Measurements from ENCODE around the gene KCNB1. TPM values are rescaled to one million over a fixed set of nuclear protein-coding genes. Genes with fewer than 3 reads are reported as not detected.
A peak's percentile ranks its signal among the peaks of the same experiment; 100 is the strongest.

Gene KCNB1
- total RNA-seq, 1 donor from 2014 or later: not detected

DNA sequence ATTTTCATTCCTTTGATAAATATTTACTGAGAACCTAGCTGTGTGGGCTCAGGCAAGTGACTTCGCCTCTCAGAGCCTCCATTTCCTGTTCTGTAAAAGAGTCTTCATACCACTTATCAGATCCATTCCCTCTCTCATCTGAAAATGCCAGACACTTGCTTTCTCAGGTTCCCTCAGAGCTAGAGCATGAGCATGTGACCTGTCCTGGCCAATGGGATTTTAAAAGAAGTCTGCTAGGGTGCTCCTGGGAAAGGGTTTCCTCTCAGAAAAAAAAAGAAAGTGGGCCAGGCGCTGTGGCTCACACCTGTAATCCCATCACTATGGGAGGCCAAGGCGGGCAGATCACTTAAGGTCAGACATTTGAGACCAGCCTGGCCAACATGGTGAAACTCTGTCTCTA lies 5.3 kb downstream of the KCNB1 start:
- H3K27me3 ChIP-seq (ENCODE audit: control insufficient read depth, insufficient read depth, low read length): no peaks in the 10 kb centered on the region
- no peak for FAIRE-seq
- DNase-seq (ENCODE audit: low read depth): no peak
- no peak overlapping the region for H3K4me3 ChIP-seq (ENCODE audit: low read depth, low read length)
- TF ChIP-seq, protein P1, sequence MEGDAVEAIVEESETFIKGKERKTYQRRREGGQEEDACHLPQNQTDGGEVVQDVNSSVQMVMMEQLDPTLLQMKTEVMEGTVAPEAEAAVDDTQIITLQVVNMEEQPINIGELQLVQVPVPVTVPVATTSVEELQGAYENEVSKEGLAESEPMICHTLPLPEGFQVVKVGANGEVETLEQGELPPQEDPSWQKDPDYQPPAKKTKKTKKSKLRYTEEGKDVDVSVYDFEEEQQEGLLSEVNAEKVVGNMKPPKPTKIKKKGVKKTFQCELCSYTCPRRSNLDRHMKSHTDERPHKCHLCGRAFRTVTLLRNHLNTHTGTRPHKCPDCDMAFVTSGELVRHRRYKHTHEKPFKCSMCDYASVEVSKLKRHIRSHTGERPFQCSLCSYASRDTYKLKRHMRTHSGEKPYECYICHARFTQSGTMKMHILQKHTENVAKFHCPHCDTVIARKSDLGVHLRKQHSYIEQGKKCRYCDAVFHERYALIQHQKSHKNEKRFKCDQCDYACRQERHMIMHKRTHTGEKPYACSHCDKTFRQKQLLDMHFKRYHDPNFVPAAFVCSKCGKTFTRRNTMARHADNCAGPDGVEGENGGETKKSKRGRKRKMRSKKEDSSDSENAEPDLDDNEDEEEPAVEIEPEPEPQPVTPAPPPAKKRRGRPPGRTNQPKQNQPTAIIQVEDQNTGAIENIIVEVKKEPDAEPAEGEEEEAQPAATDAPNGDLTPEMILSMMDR (IDR thresholded peaks at IDR 0.05; ENCODE audit: insufficient read depth, low read length, severe bottlenecking): no peak
- no peaks in the 10 kb centered on the region for H3K36me3 ChIP-seq (ENCODE audit: control insufficient read depth, insufficient read depth, low read length)

DNA sequence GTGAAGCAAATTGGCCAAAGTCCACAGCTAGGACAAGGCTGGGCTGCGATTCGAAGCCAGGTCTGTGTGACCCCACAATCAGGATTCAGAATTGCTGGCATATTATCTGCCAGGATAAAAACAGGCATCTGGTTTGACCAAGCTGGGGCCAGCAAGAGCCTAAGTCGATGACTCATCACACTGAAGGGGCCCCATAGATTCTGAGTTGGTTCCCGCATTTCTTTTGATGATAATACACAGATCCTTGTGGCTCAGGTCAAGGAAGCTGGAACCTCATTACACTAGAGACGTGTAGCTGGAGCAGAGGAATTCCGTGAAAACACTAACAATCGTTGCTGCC lies 6.5 kb downstream of the KCNB1 start:
- Histone ChIP-seq H3K27me3 (ENCODE audit: control insufficient read depth, insufficient read depth, low read length) (peaks cover 3% of the 10 kb centered on the region), H3K4me3 (ENCODE audit: low read depth, low read length) (no peak overlapping the region), H3K36me3 (ENCODE audit: control insufficient read depth, insufficient read depth, low read length) (no peaks in the 10 kb centered on the region)
- no peak for DNase-seq (ENCODE audit: low read depth)
- FAIRE-seq: no peak
- TF ChIP-seq, protein P1 (IDR thresholded peaks at IDR 0.05; ENCODE audit: insufficient read depth, low read length, severe bottlenecking): no peak

- Histone ChIP-seq H3K27me3 (ENCODE audit: control insufficient read depth, insufficient read depth, low read length) (peaks cover 5% of the 10 kb centered on the region), H3K4me3 (ENCODE audit: low read depth, low read length) (no peak overlapping the region), H3K36me3 (ENCODE audit: control insufficient read depth, insufficient read depth, low read length) (no peaks in the 10 kb centered on the region)
- DNase-seq (ENCODE audit: low read depth): no peak
- TF ChIP-seq, protein P1 (IDR thresholded peaks at IDR 0.05; ENCODE audit: insufficient read depth, low read length, severe bottlenecking): no peak
- no peak for FAIRE-seq
Measured at GRCh38 chr20:49475292-49476015, 7.0 kb downstream of the KCNB1 start.

GRCh38 chr20:49471397-49471796 lies 11.1 kb downstream of the KCNB1 start:
- Histone ChIP-seq H3K36me3 (ENCODE audit: control insufficient read depth, insufficient read depth, low read length) (no peaks in the 10 kb centered on the region), H3K27me3 (ENCODE audit: control insufficient read depth, insufficient read depth, low read length) (peaks cover 6% of the 10 kb centered on the region), H3K4me3 (ENCODE audit: low read depth, low read length) (no peak overlapping the region)
- FAIRE-seq: no peak
- TF ChIP-seq, protein P1 (IDR thresholded peaks at IDR 0.05; ENCODE audit: insufficient read depth, low read length, severe bottlenecking): no peak
- DNase-seq (ENCODE audit: low read depth): no peak

- no peak overlapping the region for H3K4me3 ChIP-seq (ENCODE audit: low read depth, low read length)
- H3K27me3 ChIP-seq (ENCODE audit: control insufficient read depth, insufficient read depth, low read length): peaks cover 6% of the 10 kb centered on the region
- no peak for DNase-seq (ENCODE audit: low read depth)
- TF ChIP-seq, protein P1 (IDR thresholded peaks at IDR 0.05; ENCODE audit: insufficient read depth, low read length, severe bottlenecking): no peak
- no peaks in the 10 kb centered on the region for H3K36me3 ChIP-seq (ENCODE audit: control insufficient read depth, insufficient read depth, low read length)
- FAIRE-seq: peak; percentile 47
Measured at GRCh38 chr20:49470922-49471321, 11.5 kb downstream of the KCNB1 start.

DNA sequence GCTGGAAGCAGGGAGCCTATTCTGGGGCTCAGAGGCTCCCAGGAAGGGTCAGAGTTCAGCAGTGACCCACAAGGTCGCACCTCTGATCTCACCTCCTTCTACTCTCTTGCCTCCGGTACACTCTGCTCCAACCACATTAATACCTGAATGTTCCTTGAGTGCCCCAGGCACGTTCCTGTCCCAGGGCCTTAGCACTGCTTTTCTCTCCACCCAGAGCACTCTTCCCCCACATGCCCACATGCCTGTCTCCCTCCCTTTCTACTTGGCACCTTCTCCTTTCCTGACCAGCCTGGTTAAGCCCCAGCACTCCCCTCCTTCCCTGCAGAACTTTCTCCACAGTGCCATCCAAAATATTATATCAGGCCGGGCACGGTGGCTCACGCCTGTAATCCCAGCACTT lies 13.4 kb downstream of the KCNB1 start:
- FAIRE-seq (no peak), DNase-seq (ENCODE audit: low read depth) (no peak)
- peaks cover 6% of the 10 kb centered on the region for H3K27me3 ChIP-seq (ENCODE audit: control insufficient read depth, insufficient read depth, low read length)
- H3K36me3 ChIP-seq (ENCODE audit: control insufficient read depth, insufficient read depth, low read length): no peaks in the 10 kb centered on the region
- no peak overlapping the region for H3K4me3 ChIP-seq (ENCODE audit: low read depth, low read length)
- TF ChIP-seq, protein P1 (IDR thresholded peaks at IDR 0.05; ENCODE audit: insufficient read depth, low read length, severe bottlenecking): no peak

Data from bronchial epithelial cell (primary cell).